Activated T-cell treated with anti-CD3 and anti-CD28 coated beads, Interleukin-2, amount 50 U/mL, for 4 hours (primary cell): Measurements from ENCODE around the gene ERICH2. TPM values are rescaled to one million over a fixed set of nuclear protein-coding genes. Genes with fewer than 3 reads are reported as not detected.
"Not testable (repeated sequence)": the region's sequence is repeated elsewhere in the genome, so short reads cannot be mapped to it uniquely, and the experiment has no call there.

ENCODE experiments used
- ATAC-seq, 2 donors: fragments of 200-7000 bp; cut with Tn5 transposase; one replicate each; pipeline ENCODE4 v1.10.0; 2021
- DNase-seq: peaks from one replicate; pipeline ENCODE4 v3.0.0-alpha.2; 2020
- H3K27me3 Mint-ChIP-seq: one replicate; pipeline ENCODE4 v1.8.0; 2021; ENCODE audit warnings: low read depth, mixed read lengths
- H3K36me3 Mint-ChIP-seq: one replicate; pipeline ENCODE4 v1.8.0; 2022; ENCODE audit warnings: mixed read lengths; ENCODE audit not compliant: insufficient read depth
- H3K4me1 Mint-ChIP-seq: one replicate; pipeline ENCODE4 v1.8.0; 2021; ENCODE audit warnings: low read depth, mixed read lengths
- H3K4me3 Mint-ChIP-seq: one replicate; pipeline ENCODE4 v1.8.0; 2021; ENCODE audit warnings: mild to moderate bottlenecking, moderate library complexity, mixed read lengths
- H3K9me3 Mint-ChIP-seq: one replicate; pipeline ENCODE4 v1.8.0; 2021; ENCODE audit warnings: mixed read lengths
- total RNA-seq, 3 donors: library from RNA; stranded (reverse); gene quantifications; one replicate each; pipeline ENCODE4 v1.2.1, GENCODE V29; 2021

The ERICH2 gene, protein sequence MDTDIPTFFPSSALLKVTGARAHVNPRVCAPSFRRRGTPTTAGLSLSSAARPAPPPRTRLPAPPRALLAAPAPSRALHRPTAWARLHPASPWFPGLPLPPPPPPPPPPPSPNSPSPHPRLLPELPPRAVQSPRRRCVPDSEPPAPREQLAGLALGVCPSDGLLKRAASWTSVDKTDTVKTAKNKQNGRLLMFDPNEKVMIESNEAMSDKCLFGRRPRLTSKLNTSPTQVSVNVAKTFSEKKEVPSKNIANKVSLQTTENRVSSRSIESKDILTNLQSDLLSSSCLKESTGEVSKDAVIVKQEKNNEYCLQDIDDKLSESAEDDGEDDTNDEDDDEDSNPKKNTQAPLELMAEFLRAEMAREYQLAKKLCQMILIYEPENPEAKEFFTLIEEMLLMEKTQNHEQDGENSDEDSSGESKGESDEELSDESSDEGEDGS
- not detected for total RNA-seq

DNA sequence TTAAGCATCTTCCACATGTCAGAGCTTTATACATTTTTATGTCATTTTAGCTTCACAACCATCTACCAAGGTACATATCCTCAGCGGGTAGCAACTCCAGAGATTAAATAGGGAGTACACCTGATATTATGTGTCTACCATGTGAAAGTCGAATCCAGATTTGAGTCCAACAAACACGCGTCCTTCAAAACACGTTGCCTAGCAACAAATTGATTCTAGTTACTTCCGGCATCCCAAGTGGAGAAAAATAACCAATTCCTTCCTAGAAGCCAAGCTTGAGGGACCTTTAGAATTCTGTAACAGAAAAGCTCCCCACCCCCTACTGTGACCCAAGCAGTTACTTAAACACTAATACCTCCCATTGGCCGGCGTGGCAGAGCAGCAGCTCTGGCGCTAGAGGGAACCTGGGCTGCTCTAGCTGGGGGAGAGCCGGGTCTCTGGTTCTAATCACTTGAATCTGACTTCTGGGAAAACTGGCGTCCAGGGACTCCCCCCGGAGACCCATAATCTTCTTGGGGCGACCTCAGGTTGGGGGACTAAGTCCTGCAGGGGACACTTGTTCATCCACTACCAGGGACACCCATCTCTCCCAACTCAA lies at the start of gene ERICH2:
TSS of gene ERICH2 (plus strand) at position 371 of the 598 bp plus-strand sequence. CDS start 304 bp downstream, outside the sequence.
- peak; percentile 67 to 71 for ATAC-seq
- DNase-seq, result peak; percentile 19
- Mint-ChIP-seq H3K9me3 (no peaks in the 10 kb centered on the region), H3K36me3 (no peaks in the 10 kb centered on the region), H3K4me1 (peaks cover 10% of the 10 kb centered on the region), H3K27me3 (peaks cover 14% of the 10 kb centered on the region), H3K4me3 (peak within 1 kb of the TSS; percentile 77)

DNA sequence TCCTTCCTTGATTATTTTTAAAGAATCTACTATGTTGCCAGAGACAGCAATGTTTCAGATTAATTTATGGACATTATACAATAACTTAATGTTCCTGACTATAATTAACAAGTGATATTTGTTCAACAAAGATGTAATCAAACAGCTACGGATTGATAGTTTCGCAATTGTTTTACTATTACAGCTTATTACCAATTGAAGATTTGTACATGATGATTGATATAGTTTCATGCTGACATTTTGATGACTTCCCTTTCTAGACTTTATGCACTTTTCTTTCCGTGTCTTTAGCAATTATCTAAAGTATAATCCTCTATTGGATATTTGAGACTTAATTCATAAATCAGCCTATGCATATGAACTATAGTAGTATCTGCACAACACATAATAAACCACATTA lies 48.5 kb upstream of the ERICH2 start:
- Mint-ChIP-seq H3K4me1 (peaks cover 9% of the 10 kb centered on the region), H3K4me3 (no peak overlapping the region)
- ATAC-seq, result no peak

DNA sequence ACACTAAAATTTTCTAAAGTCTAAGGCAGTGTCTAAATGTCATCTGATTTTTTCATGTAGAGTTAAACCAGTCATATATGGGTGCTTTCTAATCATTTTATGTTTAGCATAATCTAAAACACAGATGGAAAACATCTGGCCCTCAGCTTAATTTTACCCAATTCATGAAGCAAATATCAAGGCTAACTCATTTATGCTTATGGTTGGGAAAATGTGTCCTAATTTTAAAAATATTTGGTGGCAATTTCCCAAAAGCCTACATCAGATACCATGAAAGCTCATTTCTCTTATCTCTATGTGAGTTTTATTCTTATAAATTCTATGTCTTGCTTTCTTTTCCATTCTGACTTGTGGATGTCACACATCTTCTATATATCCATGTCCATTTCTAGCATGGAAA lies 47.9 kb upstream of the ERICH2 start:
- H3K27me3 Mint-ChIP-seq, result peaks cover 68% of the 10 kb centered on the region
- no peaks in the 10 kb centered on the region for H3K9me3 Mint-ChIP-seq
- H3K4me3 Mint-ChIP-seq, result no peak overlapping the region
- no peak for ATAC-seq
- DNase-seq, result no peak
- H3K4me1 Mint-ChIP-seq, result peaks cover 6% of the 10 kb centered on the region
- no peaks in the 10 kb centered on the region for H3K36me3 Mint-ChIP-seq

More for the DNA sequence above, 48.5 kb upstream of the ERICH2 start:
- no peak for DNase-seq
- H3K9me3 Mint-ChIP-seq, result no peaks in the 10 kb centered on the region
- peaks cover 67% of the 10 kb centered on the region for H3K27me3 Mint-ChIP-seq
- H3K36me3 Mint-ChIP-seq, result no peaks in the 10 kb centered on the region

DNA sequence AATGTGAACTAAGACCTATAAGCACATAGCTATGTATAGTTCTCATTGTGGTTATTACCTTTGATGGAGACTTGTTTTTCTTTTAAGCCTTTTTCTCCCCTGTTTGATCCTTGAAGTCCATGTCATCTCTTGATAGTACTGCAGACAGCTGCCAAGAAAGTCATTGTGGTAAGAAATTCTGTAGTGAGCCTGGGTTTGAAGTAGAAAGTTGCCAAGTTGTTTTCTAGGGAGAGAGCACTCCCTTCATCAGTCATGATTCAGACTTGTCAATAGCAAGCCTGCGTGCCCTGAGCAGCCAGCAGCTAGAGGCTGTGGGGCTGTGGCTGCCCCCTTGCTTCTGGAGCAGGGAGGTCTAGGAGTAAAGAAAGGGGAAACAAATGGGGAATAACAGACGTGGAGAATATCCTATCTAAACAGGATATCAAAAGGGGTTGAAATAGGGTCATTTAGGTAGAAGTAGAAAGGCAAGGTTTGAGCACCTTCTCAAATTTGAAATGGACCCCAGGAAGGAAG lies 46.7 kb upstream of the ERICH2 start:
- ATAC-seq, result no peak
- Mint-ChIP-seq H3K4me3 (no peak overlapping the region), H3K36me3 (no peaks in the 10 kb centered on the region), H3K9me3 (peaks cover 3% of the 10 kb centered on the region), H3K4me1 (no peaks in the 10 kb centered on the region), H3K27me3 (peaks cover 62% of the 10 kb centered on the region)
- DNase-seq, result no peak

DNA sequence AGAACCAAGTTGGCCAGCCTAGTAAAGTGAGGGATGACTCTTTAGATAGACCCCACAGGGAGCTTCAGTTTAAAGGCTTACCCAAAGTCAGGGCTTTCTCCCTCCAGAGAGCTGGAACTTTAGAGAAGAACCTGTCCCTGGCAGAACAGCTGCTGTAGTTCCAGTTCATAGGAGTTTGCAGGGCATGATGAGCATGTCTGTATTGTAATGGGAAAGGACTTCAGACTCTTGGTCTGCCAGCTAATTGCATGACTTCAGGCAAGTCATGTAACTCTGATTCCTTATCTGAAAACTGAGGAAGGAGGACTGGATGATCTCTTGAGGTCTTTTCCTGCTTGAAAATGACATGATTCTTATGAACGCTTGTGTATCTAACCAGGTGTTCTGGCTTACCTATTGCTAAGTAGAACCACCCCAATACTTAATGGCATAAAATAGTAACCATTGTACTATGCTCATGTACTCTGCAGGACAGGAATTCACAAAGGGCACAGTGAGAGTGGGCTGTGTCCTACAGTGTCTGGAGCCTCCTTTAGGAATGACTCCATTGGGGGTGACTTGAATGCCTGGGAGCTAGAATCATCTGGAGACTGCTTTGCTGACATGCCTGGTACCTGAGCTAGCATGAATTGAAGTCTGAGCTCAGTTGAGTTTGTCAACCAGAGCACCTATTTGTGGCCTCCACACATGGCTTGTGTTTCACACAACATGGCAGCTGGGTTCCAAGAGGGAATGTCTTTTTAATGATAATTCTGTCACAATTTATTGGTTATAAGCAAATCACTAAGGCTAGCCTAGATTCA lies 36.2 kb upstream of the ERICH2 start:
- Mint-ChIP-seq H3K4me1 (no peaks in the 10 kb centered on the region), H3K9me3 (peaks cover 10% of the 10 kb centered on the region)
- ATAC-seq, result no peak

DNA sequence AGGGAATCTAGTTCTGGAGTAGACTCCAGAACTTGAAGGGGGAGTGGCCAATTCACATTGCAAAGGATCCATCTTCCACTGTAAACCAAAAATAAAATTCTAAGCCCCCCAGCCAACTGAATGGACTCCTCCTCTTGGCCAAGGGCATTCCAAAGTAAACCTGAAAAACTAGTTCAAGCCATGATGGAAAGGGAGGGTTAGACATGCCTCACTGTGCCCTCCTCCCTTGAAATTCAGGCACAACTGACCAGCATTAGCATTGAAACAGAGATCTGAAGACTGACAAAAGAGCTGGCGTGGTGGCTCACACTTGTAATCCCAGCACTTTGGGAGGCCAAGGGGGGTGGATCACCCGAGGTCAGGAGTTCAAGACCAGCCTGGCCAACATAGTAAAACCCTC lies 35.6 kb upstream of the ERICH2 start:
- not testable (repeated sequence) for DNase-seq, H3K9me3 Mint-ChIP-seq, H3K36me3 Mint-ChIP-seq, H3K4me1 Mint-ChIP-seq, H3K4me3 Mint-ChIP-seq, ATAC-seq
- peaks cover 36% of the 10 kb centered on the region for H3K27me3 Mint-ChIP-seq

More for the DNA sequence above, 36.2 kb upstream of the ERICH2 start:
- H3K36me3 Mint-ChIP-seq, result no peaks in the 10 kb centered on the region
- no peak overlapping the region for H3K4me3 Mint-ChIP-seq
- DNase-seq, result no peak
- peaks cover 37% of the 10 kb centered on the region for H3K27me3 Mint-ChIP-seq

DNA sequence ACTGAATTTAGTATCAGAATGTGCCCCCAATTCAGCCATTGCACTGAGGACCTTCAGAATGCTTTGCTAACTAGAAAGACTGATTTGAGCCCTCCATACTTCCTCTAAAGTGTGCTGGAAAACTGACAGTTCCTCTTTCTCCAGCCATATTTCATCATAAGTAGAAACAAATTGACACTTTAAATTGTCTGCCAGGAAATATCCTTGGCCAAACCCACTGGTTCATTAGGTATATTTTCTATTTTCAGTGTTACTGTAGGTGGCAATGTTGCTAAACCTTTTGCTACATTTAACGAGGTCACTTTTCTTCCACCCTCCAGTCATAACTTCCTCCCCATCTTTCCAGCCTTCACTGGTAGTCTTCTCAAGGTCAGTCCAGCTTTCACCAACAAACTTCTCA lies 33.5 kb upstream of the ERICH2 start:
- H3K27me3 Mint-ChIP-seq, result peaks cover 28% of the 10 kb centered on the region
- no peak for DNase-seq
- no peak for ATAC-seq
- H3K36me3 Mint-ChIP-seq, result no peaks in the 10 kb centered on the region
- H3K4me3 Mint-ChIP-seq, result no peak overlapping the region
- no peaks in the 10 kb centered on the region for H3K4me1 Mint-ChIP-seq
- peaks cover 10% of the 10 kb centered on the region for H3K9me3 Mint-ChIP-seq

DNA sequence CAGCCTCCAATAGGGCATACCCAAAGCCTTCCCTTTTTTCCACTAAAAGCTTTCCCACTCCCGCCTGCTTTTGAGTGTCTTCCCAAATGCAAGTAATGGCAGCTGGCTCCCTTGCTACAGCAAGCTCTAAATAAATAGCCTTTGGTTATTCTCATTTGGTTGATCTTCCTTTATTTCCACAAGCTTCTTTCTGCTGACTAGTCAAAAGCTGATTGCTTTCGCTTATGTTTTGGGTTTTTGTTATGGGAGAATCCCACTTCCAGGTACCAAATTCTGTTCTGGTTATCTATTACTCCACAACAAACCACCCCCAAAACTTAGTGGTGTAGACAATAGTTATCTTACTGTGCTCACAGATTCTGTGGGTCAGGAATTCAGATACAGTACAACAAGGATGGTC lies 32.8 kb upstream of the ERICH2 start:
- Mint-ChIP-seq H3K4me1 (no peaks in the 10 kb centered on the region), H3K36me3 (no peaks in the 10 kb centered on the region), H3K9me3 (peaks cover 10% of the 10 kb centered on the region), H3K27me3 (peaks cover 28% of the 10 kb centered on the region), H3K4me3 (no peak overlapping the region)
- DNase-seq, result no peak
- ATAC-seq, result no peak

DNA sequence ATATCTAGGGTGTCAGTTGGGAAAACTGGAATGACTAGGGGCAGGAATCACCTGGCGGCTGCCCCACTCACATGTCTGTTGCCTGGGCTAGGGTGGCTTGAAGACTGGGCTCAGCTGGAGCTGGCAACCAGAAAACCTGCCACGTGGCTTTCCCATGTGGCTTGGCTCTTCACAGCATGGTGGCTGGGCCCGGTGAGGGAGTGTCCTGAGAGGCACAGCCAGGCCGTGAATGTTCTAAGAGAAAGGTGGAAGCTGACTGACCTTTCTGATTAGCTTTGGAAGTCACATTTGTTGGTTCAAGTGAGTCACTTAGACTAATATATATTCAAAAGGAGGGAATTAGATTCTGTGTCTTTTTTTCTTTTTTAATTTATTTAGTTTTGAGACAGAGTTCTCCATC lies 32.4 kb upstream of the ERICH2 start:
- Mint-ChIP-seq H3K9me3 (peaks cover 10% of the 10 kb centered on the region), H3K27me3 (peaks cover 28% of the 10 kb centered on the region), H3K4me1 (no peaks in the 10 kb centered on the region), H3K36me3 (no peaks in the 10 kb centered on the region), H3K4me3 (no peak overlapping the region)
- DNase-seq (no peak), ATAC-seq (no peak)

DNA sequence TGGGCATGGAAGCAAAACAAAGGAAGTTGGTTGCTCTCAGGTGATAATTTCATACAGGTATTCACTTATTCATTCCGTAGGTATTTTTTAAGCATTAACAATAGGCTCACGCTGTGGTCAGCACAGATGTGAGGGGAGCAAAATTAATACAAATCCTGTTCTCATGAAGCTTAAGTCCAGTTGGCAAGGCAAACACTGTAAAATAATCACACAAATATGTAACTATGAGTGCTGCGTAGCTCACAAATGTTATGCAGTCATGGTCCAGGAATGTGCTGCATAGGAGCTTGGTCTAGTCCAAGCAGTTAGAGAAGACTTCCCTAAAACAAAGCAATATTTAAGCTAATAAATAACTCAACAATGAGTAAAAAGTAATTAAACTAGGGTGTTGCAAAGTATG lies 31.1 kb upstream of the ERICH2 start:
- H3K36me3 Mint-ChIP-seq, result no peaks in the 10 kb centered on the region
- H3K9me3 Mint-ChIP-seq, result peaks cover 10% of the 10 kb centered on the region
- no peaks in the 10 kb centered on the region for H3K4me1 Mint-ChIP-seq
- no peak overlapping the region for H3K4me3 Mint-ChIP-seq
- DNase-seq (no peak), ATAC-seq (no peak)
- peaks cover 35% of the 10 kb centered on the region for H3K27me3 Mint-ChIP-seq

DNA sequence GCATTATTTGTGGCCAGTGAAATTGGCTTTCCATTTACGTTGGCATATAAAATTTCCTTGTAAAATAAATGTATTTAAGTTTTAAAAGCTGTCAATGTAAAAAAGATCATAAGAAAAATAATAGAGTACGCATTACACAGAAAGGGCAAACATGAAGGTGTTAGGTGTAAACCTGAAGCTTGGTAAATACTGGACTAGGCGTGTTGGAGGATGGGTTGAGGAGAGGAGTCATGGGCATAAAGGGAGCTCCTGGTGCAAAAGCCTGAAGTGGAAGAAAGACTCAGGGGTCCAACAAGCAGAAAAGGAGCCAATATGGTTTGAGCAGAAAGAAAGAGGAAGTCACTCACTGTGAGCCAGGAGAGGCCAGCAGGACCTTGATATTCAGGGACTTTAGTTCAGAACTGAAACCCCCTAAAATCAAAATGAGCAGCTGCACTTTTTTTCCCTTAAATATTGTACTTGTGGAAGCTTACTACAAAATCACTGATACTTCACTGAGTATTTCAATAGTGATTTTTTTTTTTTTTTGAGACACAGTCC lies 30.6 kb upstream of the ERICH2 start:
- Mint-ChIP-seq H3K9me3 (peaks cover 10% of the 10 kb centered on the region), H3K36me3 (no peaks in the 10 kb centered on the region), H3K4me1 (no peaks in the 10 kb centered on the region), H3K27me3 (peaks cover 35% of the 10 kb centered on the region), H3K4me3 (no peak overlapping the region)
- ATAC-seq (no peak), DNase-seq (no peak)

DNA sequence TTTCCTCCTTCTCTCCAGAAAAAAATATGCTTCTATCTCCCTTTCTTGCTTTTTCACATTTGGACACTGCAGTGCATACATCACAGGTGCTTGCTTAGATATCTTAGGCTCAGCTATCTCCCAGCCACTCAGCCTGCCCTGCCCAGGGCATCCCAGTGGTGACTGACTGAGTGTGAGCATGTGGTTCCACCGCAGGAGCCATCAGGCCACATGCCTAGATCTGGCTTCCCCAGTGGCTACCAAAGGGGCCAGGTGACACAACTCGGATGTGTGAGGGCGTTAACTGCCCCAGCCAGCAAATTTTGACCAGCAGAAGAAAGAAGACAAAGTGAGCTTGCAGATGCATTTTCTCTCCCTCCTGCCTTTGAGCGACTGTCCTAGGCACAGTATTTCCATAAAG lies 29.5 kb upstream of the ERICH2 start:
- Mint-ChIP-seq H3K36me3 (no peaks in the 10 kb centered on the region), H3K9me3 (peaks cover 10% of the 10 kb centered on the region), H3K27me3 (peaks cover 40% of the 10 kb centered on the region), H3K4me3 (no peak overlapping the region), H3K4me1 (no peaks in the 10 kb centered on the region)
- ATAC-seq, result no peak
- DNase-seq, result no peak

DNA sequence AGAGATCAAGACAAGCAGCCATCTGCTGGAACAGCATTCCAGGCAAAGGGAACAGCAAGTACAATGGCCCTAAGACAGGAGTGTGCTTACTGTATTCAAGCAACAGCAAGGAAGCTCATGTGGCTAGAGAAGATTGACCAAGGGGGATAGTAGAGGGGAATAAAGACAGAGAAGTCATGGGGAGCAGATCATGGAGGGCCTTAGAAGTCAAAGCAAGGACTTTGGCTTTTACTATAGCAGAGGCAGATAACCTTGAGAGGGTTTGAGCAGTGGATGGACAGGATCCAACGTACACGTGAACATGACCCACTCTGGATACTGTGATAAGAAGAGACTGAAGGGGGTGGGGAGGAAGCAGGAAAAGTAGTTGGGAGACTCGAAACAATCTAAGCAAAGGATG lies 28.2 kb upstream of the ERICH2 start:
- Mint-ChIP-seq H3K4me1 (no peaks in the 10 kb centered on the region), H3K9me3 (peaks cover 6% of the 10 kb centered on the region), H3K36me3 (no peaks in the 10 kb centered on the region), H3K4me3 (no peak overlapping the region), H3K27me3 (peaks cover 32% of the 10 kb centered on the region)
- DNase-seq, result no peak
- no peak for ATAC-seq

DNA sequence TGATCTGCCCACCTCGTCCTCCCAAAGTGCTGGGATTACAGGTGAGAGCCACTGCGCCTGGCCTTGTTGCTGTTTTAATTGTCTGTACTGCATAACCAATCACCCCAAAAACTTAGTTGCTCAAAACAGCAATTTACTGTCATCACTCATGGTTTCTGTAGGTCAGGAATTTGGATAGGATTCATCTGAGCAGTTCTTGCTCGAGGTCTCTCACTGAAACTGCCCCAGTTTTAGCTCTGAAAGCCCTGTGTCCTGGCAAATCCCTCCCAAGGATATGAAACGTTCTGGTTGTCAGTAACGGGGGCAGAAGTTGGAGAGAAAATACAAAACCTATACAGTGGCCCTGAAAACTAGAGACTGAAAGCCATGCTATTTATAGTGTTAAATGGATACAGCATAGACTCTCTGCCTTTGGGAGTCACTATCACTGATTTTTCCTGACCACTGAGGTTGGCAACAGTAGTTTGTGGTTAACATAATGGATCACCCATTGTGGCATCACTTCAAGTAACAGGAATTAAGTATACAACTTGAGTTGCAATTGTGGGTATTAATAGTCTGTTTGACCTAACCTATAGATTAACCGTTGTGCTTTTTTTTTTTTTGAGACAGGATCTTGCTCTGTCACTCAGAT lies 27.2 kb upstream of the ERICH2 start:
- H3K9me3 Mint-ChIP-seq, result no peaks in the 10 kb centered on the region
- no peaks in the 10 kb centered on the region for H3K36me3 Mint-ChIP-seq
- no peaks in the 10 kb centered on the region for H3K4me1 Mint-ChIP-seq
- DNase-seq (no peak), ATAC-seq (no peak)
- H3K4me3 Mint-ChIP-seq, result no peak overlapping the region
- peaks cover 33% of the 10 kb centered on the region for H3K27me3 Mint-ChIP-seq
